ENCODE results near the gene ANKRD24. TPM values are rescaled to one million over a fixed set of nuclear protein-coding genes. Genes with fewer than 3 reads are reported as not detected.
"Not testable (repeated sequence)": the region's sequence is repeated elsewhere in the genome, so short reads cannot be mapped to it uniquely, and the experiment has no call there.

The ANKRD24 gene
- polyA plus RNA-seq, 1 donor from 2014 or later, result 2.8 TPM

DNA sequence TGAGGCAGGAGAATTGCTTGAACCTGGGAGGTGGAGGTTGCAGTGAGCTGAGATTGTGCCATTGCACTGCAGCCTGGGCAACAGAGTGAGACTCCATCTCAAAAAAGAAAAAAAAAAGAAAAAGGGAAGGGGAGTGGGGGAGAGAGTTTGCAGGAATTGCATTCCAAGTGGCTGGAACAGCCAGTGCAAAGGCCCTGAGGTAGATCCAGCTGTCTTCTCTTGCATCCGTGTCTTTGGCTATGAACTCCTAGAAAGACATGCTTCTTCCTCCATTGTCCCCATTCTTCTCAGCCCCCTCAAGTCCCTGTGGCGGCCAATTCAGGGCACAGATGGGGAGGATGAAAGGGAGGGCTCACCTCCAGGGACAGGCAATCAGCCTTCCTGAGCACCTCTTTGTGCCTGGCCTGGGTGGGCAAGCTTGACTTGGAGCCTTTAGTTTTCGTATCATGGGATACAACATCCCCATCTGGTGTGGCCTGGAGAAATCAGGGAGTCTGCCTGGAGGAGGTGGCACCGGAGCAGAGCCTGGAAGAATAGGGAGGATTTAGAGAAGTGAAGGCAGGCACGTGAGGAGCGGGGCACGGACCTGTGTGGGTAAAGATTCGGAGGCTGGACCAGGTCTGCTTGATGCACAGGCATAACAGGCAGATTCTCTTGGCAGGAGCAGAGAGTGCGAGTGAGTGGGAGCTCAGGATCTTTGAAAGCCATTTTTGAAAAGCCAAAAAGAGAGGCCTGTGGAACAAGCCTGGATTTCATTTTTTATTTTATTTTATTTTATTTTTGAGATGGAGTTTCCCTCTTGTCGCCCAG is 5.0 kb downstream of the ANKRD24 start:
- no peak overlapping the region for H3K27ac ChIP-seq (ENCODE audit: low read length)
- H3K9ac ChIP-seq (ENCODE audit: low read length), result no peak overlapping the region
- H3F3A ChIP-seq (ENCODE audit: insufficient read depth, low read length, poor library complexity, severe bottlenecking), result no peaks in the 10 kb centered on the region
- H3K9me3 ChIP-seq (ENCODE audit: low read length), result no peaks in the 10 kb centered on the region
- no peaks in the 10 kb centered on the region for H3K9me2 ChIP-seq (ENCODE audit: insufficient read depth, low read length)
- no peaks in the 10 kb centered on the region for H3K79me2 ChIP-seq (replicated peaks; ENCODE audit: insufficient read depth, low read length)
- no peaks in the 10 kb centered on the region for H3K36me3 ChIP-seq (ENCODE audit: insufficient read depth, low read length)
- H3K27me3 ChIP-seq (ENCODE audit: insufficient read depth, low read depth, low read length), result no peaks in the 10 kb centered on the region
- TF ChIP-seq SMC3 (conservative IDR thresholded peaks at IDR 0.05; ENCODE audit: poor library complexity) (no peak), POLR2AphosphoS5 (IDR thresholded peaks at IDR 0.05) (no peak), RAD21 (conservative IDR thresholded peaks at IDR 0.05) (no peak), TAF1 (IDR thresholded peaks at IDR 0.05; ENCODE audit: low read depth) (no peak)
- H4K20me1 ChIP-seq (ENCODE audit: insufficient read depth), result no peaks in the 10 kb centered on the region
- no peak overlapping the region for H3K4me2 ChIP-seq (ENCODE audit: low read length)
- H2AFZ ChIP-seq (ENCODE audit: low read depth, low read length), result no peak overlapping the region
- no peak overlapping the region for H3K4me3 ChIP-seq (ENCODE audit: low read length)

- no peak overlapping the region for H3K4me3 ChIP-seq (ENCODE audit: low read length)
- no peak overlapping the region for H2AFZ ChIP-seq (ENCODE audit: low read depth, low read length)
- no peaks in the 10 kb centered on the region for H3K79me2 ChIP-seq (replicated peaks; ENCODE audit: insufficient read depth, low read length)
- no peaks in the 10 kb centered on the region for H4K20me1 ChIP-seq (ENCODE audit: insufficient read depth)
- no peak overlapping the region for H3K27ac ChIP-seq (ENCODE audit: low read length)
- TF ChIP-seq SMC3 (conservative IDR thresholded peaks at IDR 0.05; ENCODE audit: poor library complexity), result no peak
- no peak overlapping the region for H3K4me2 ChIP-seq (ENCODE audit: low read length)
- no peaks in the 10 kb centered on the region for H3K9me2 ChIP-seq (ENCODE audit: insufficient read depth, low read length)
- H3K27me3 ChIP-seq (ENCODE audit: insufficient read depth, low read depth, low read length), result no peaks in the 10 kb centered on the region
- no peaks in the 10 kb centered on the region for H3F3A ChIP-seq (ENCODE audit: insufficient read depth, low read length, poor library complexity, severe bottlenecking)
- H3K9ac ChIP-seq (ENCODE audit: low read length), result no peak overlapping the region
- H3K9me3 ChIP-seq (ENCODE audit: low read length), result no peaks in the 10 kb centered on the region
- H3K36me3 ChIP-seq (ENCODE audit: insufficient read depth, low read length), result no peaks in the 10 kb centered on the region
Observed at GRCh38 chr19:4189641-4190040, 7.2 kb downstream of the ANKRD24 start.

GRCh38 chr19:4192537-4192936 is 10.0 kb downstream of the ANKRD24 start:
- H3K4me2 ChIP-seq (ENCODE audit: low read length); H3F3A ChIP-seq (ENCODE audit: insufficient read depth, low read length, poor library complexity, severe bottlenecking); H3K4me3 ChIP-seq (ENCODE audit: low read length); H3K27ac ChIP-seq (ENCODE audit: low read length); H3K9ac ChIP-seq (ENCODE audit: low read length); H3K79me2 ChIP-seq (replicated peaks; ENCODE audit: insufficient read depth, low read length); H3K36me3 ChIP-seq (ENCODE audit: insufficient read depth, low read length); H3K9me3 ChIP-seq (ENCODE audit: low read length); H3K27me3 ChIP-seq (ENCODE audit: insufficient read depth, low read depth, low read length); H2AFZ ChIP-seq (ENCODE audit: low read depth, low read length); H4K20me1 ChIP-seq (ENCODE audit: insufficient read depth); H3K9me2 ChIP-seq (ENCODE audit: insufficient read depth, low read length): not testable (repeated sequence)

DNA sequence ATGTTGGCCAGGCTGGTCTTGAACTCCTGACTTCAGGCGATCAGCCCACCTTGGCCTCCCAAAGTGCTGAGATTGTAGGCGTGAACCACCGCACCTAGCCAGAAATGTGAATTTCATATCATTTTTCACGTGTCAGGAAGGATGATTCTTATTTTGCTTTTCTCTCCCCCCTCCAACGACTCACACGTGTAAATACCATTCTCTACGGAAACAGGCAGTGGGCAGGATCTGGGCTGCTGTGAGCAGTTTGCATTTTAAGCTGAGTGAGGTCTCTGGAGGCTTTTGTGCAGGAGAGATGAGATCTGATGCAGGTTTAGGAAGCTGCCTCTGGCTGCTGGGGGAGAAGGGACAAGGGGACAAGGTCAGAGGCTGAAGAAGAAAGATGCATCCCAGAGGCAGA is 11.9 kb downstream of the ANKRD24 start:
- peak overlapping the region; percentile 16 for H3K9ac ChIP-seq (ENCODE audit: low read length)
- no peaks in the 10 kb centered on the region for H3K79me2 ChIP-seq (replicated peaks; ENCODE audit: insufficient read depth, low read length)
- TF ChIP-seq REST (IDR thresholded peaks at IDR 0.05; ENCODE audit: borderline replicate concordance) (no peak), EP300 (conservative IDR thresholded peaks at IDR 0.05; ENCODE audit: poor library complexity, severe bottlenecking) (no peak), SMC3 (conservative IDR thresholded peaks at IDR 0.05; ENCODE audit: poor library complexity) (no peak), MXI1 (conservative IDR thresholded peaks at IDR 0.05; ENCODE audit: poor library complexity, severe bottlenecking) (no peak), RAD21 (conservative IDR thresholded peaks at IDR 0.05) (no peak), TAF1 (IDR thresholded peaks at IDR 0.05; ENCODE audit: low read depth) (no peak), POLR2AphosphoS5 (IDR thresholded peaks at IDR 0.05) (no peak), EZH2 (IDR thresholded peaks at IDR 0.05; ENCODE audit: borderline replicate concordance, insufficient read depth, low read length, poor library complexity, severe bottlenecking) (no peak)
- TF ChIP-seq, protein P1, sequence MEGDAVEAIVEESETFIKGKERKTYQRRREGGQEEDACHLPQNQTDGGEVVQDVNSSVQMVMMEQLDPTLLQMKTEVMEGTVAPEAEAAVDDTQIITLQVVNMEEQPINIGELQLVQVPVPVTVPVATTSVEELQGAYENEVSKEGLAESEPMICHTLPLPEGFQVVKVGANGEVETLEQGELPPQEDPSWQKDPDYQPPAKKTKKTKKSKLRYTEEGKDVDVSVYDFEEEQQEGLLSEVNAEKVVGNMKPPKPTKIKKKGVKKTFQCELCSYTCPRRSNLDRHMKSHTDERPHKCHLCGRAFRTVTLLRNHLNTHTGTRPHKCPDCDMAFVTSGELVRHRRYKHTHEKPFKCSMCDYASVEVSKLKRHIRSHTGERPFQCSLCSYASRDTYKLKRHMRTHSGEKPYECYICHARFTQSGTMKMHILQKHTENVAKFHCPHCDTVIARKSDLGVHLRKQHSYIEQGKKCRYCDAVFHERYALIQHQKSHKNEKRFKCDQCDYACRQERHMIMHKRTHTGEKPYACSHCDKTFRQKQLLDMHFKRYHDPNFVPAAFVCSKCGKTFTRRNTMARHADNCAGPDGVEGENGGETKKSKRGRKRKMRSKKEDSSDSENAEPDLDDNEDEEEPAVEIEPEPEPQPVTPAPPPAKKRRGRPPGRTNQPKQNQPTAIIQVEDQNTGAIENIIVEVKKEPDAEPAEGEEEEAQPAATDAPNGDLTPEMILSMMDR (IDR thresholded peaks at IDR 0.05; ENCODE audit: poor library complexity, severe bottlenecking), result no peak
- H3K27me3 ChIP-seq (ENCODE audit: insufficient read depth, low read depth, low read length), result peaks cover 23% of the 10 kb centered on the region
- H2AFZ ChIP-seq (ENCODE audit: low read depth, low read length), result no peak overlapping the region
- H3K9me2 ChIP-seq (ENCODE audit: insufficient read depth, low read length), result no peaks in the 10 kb centered on the region
- H4K20me1 ChIP-seq (ENCODE audit: insufficient read depth), result no peaks in the 10 kb centered on the region
- H3K4me2 ChIP-seq (ENCODE audit: low read length), result no peak overlapping the region
- peak overlapping the region; percentile 8 for H3K4me3 ChIP-seq (ENCODE audit: low read length)
- no peaks in the 10 kb centered on the region for H3K36me3 ChIP-seq (ENCODE audit: insufficient read depth, low read length)
- no peaks in the 10 kb centered on the region for H3K9me3 ChIP-seq (ENCODE audit: low read length)
- H3F3A ChIP-seq (ENCODE audit: insufficient read depth, low read length, poor library complexity, severe bottlenecking), result no peaks in the 10 kb centered on the region
- no peak overlapping the region for H3K27ac ChIP-seq (ENCODE audit: low read length)
